ENCODE results near the gene OVOL2. TPM values are rescaled to one million over a fixed set of nuclear protein-coding genes. Genes with fewer than 3 reads are reported as not detected.

Gene OVOL2
- total and polyA plus RNA-seq, 2 of the 8 experiments (the other 6 are each of a cell fraction or from before 2014, with no cell fraction given): 11.0 to 11.4 TPM

DNA sequence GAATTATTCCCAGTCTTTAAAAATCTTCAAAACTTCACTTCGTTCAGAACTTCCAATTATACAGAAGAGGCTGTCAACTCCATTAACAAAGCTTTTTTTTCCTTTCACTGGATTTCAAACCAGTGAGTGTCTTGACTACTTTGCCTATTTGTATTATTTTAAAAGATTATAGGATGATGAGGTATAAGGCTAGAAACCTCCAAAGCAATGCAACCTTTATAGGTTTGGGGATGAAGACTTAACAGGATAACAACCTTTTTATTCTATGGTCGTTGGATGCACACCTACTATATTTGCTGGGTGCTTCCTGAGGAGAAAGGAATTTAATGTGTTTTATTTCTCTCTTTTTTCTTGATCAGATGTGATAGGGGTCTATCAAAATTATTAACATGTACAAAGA lies 1.9 kb upstream of the OVOL2 start:
- peak overlapping the region; percentile 50 to 87 (median 68); a peak in 4 of 8 replicates for H3K4me3 ChIP-seq (ENCODE audit: extremely low read depth in 1 of 4, insufficient read depth in 2 of 4, low read depth in 3 of 4, low read length in 4 of 4)
- POLR2A ChIA-PET (ENCODE audit: partially characterized antibody): interaction anchor here (2.0 kb wide), 1 partner anchor 78 kb away, joined by 8 read pairs; the partner anchor contains the start of genes KAT14 and PET117
- peak; percentile 19 for FAIRE-seq

More for the DNA sequence above, 1.9 kb upstream of the OVOL2 start:
- H4K91ac ChIP-seq (replicated peaks; ENCODE audit: insufficient read length, low read length): no peak overlapping the region
- H2AFZ ChIP-seq (ENCODE audit: low read length): no peak overlapping the region
- peaks cover 1 to 5% of the 10 kb centered on the region in 2 experiments for H4K20me1 ChIP-seq (replicated peaks in 1 of 2; ENCODE audit: control insufficient read depth in 1 of 2, insufficient read depth in 2 of 2, low read length in 2 of 2)
- H4K5ac ChIP-seq (ENCODE audit: insufficient read length, low read depth, low read length): no peak overlapping the region
- no peaks in the 10 kb centered on the region for H3K36me3 ChIP-seq (ENCODE audit: control insufficient read depth in 2 of 4, insufficient read depth in 4 of 4, low read length in 3 of 4)
- no peak overlapping the region for H4K8ac ChIP-seq (ENCODE audit: extremely low read depth, insufficient read depth, low read length)
- H3K56ac ChIP-seq (replicated peaks; ENCODE audit: insufficient read length, low read depth, low read length): no peak overlapping the region
- WGBS, 2 experiments (ENCODE audit: extremely low coverage in 1 of 2, insufficient coverage in 1 of 2, insufficient read length in 1 of 2, insufficient replicate concordance in 2 of 2, low coverage in 1 of 2, low lambda C conversion rate in 2 of 2, missing lambda C conversion rate in 1 of 2): 48% methylated on average over 2 of the region's 2 CpGs; no CpG with 5 or more reads in 1 of the 2 experiments
- no peak overlapping the region for H3K14ac ChIP-seq (ENCODE audit: insufficient read length)
- H3K9me3 ChIP-seq (ENCODE audit: insufficient read depth in 2 of 2, low read depth in 1 of 2, low read length in 1 of 2): no peaks in the 10 kb centered on the region
- no peak overlapping the region for H3K23ac ChIP-seq (ENCODE audit: insufficient read length)
- no peaks in the 10 kb centered on the region for H3K79me1 ChIP-seq (ENCODE audit: low read depth, low read length)
- peaks cover 0 to 26% (median 15%) of the 10 kb centered on the region in 4 experiments; a peak in 6 of 7 replicates for H3K27me3 ChIP-seq (replicated peaks in 1 of 4; ENCODE audit: control insufficient read depth in 3 of 4, extremely low read depth in 1 of 4, insufficient read depth in 3 of 4, low read length in 3 of 4)
- TF ChIP-seq SP4 (IDR thresholded peaks at IDR 0.05; ENCODE audit: low read length) (no peak), POU5F1 (IDR thresholded peaks at IDR 0.05; ENCODE audit: low read depth, low read length) (no peak), ATF3 (IDR thresholded peaks at IDR 0.05; ENCODE audit: insufficient read depth, low read depth, low read length) (no peak), PHF8 (conservative IDR thresholded peaks at IDR 0.05; ENCODE audit: low read depth, low read length) (no peak), CEBPB (IDR thresholded peaks at IDR 0.05; ENCODE audit: low read depth, low read length) (no peak), KDM4A (IDR thresholded peaks at IDR 0.05; ENCODE audit: low read depth, low read length, severe bottlenecking) (no peak), YY1 (IDR thresholded peaks at IDR 0.05; ENCODE audit: low read depth, low read length) (no peak), POLR2A (IDR thresholded peaks at IDR 0.05; ENCODE audit: control extremely low read depth in 1 of 2, low read depth in 2 of 2, low read length in 2 of 2) (no peak), RXRA (IDR thresholded peaks at IDR 0.05; ENCODE audit: insufficient read depth, low read depth, low read length) (no peak), ASH2L (IDR thresholded peaks at IDR 0.05; ENCODE audit: low read length) (no peak), TAF7 (optimal IDR thresholded peaks at IDR 0.05; ENCODE audit: borderline replicate concordance, low read depth, low read length) (no peak)
- H2AK5ac ChIP-seq (ENCODE audit: low read depth, low read length): no peak overlapping the region
- no peak overlapping the region for H2BK20ac ChIP-seq (ENCODE audit: low read length)
- H3K23me2 ChIP-seq (ENCODE audit: low read depth, low read length): peaks cover 24% of the 10 kb centered on the region; the same call in 1 of the 2 replicates
- no peak overlapping the region for H3K4ac ChIP-seq (replicated peaks; ENCODE audit: insufficient read length, low read depth, low read length)
- H2BK12ac ChIP-seq (ENCODE audit: low read depth, low read length): no peak overlapping the region
- CTCF ChIA-PET (ENCODE audit: partially characterized antibody): interaction anchor here (1.3 kb wide), 2 partner anchors 19 to 26 kb away, joined by 3 to 5 read pairs; no protein-coding TSS in a partner anchor
- H3K9ac ChIP-seq (replicated peaks in 1 of 4; ENCODE audit: extremely low read depth in 1 of 4, low read depth in 3 of 4, low read length in 3 of 4): no peak overlapping the region
- no peak overlapping the region for H3K18ac ChIP-seq (ENCODE audit: extremely low read depth, low read length)
- H3K79me2 ChIP-seq (ENCODE audit: control insufficient read depth in 1 of 2, insufficient read depth in 2 of 2, low read length in 2 of 2): no peaks in the 10 kb centered on the region
- H3K27ac ChIP-seq (ENCODE audit: low read depth, low read length): no peak overlapping the region
- H2BK5ac ChIP-seq (ENCODE audit: low read depth, low read length): no peak overlapping the region
- peaks cover 0 to 15% (median 5%) of the 10 kb centered on the region in 4 experiments; a peak in 4 of 7 replicates for H3K4me1 ChIP-seq (replicated peaks in 1 of 4; ENCODE audit: control insufficient read depth in 3 of 4, insufficient read depth in 4 of 4, low read length in 3 of 4)
- no peak overlapping the region for H2BK120ac ChIP-seq (replicated peaks; ENCODE audit: low read depth, low read length)
- no peak overlapping the region for H2BK15ac ChIP-seq (ENCODE audit: low read length)
- H3K4me2 ChIP-seq (ENCODE audit: insufficient read depth in 1 of 2, low read depth in 2 of 2, low read length in 2 of 2): peak overlapping the region; percentile 80 to 94
- no peak for DNase-seq (ENCODE audit: low read depth in 1 of 2, low spot score in 2 of 2)
